HEK293 (cell line): ENCODE results near the gene ANGEL2.
A peak's percentile ranks its signal among the peaks of the same experiment; 100 is the strongest.

ENCODE experiments used
- CTCF ChIA-PET: fragments of 350-600 bp; formaldehyde crosslinking; extraction: SDS; loops from one replicate; lab custom pipeline; 2021; ENCODE audit warnings: antibody characterized with exemption; lab: Yijun Ruan, JAX
- POLR2A ChIA-PET: fragments of 300-600 bp; formaldehyde crosslinking; extraction: SDS; loops from one replicate; lab custom pipeline; 2020; ENCODE audit warnings: antibody characterized with exemption, inconsistent platforms; lab: Yijun Ruan, JAX
- H3K27ac ChIP-seq: fragments of 200-500 bp; sonication (Bioruptor generic); 2 replicates; pipeline ENCODE4 v1.5.1; 2014; ENCODE audit warnings: low read depth, low read length, control low read depth, inconsistent platforms; ENCODE audit errors: extremely low read depth
- H3K36me3 ChIP-seq, 2 experiments: fragments of 200-500 bp in 1 of 2; sonication (Bioruptor generic) in 1 of 2; 1 replicate in 1 of 2; 2 replicates in 1 of 2; pipeline ENCODE4 v1.5.1; 2014 to 2017; ENCODE audit warnings: inconsistent platforms in 2 of 2, low read length in 2 of 2; ENCODE audit not compliant: control insufficient read depth in 2 of 2, insufficient read depth in 1 of 2
- H3K4me1 ChIP-seq: fragments of 200-500 bp; sonication (Bioruptor generic); 2 replicates; pipeline ENCODE4 v1.5.1; 2014; ENCODE audit warnings: mild to moderate bottlenecking, low read length, inconsistent platforms; ENCODE audit not compliant: control insufficient read depth, insufficient read depth
- H3K4me3 ChIP-seq: 2 replicates; pipeline ENCODE4 v1.5.1; 2011; ENCODE audit warnings: low read depth, mild to moderate bottlenecking, control low read depth, low read length, moderate library complexity
- H3K9me3 ChIP-seq: fragments of 200-500 bp; sonication (Bioruptor generic); 2 replicates; pipeline ENCODE4 v1.5.1; 2014; ENCODE audit warnings: low read depth, low read length, inconsistent platforms; ENCODE audit not compliant: control insufficient read depth, insufficient read depth
- BCL11B ChIP-seq: fragments of 450-650 bp; formaldehyde crosslinking; IDR thresholded peaks from 2 replicates; pipeline ENCODE4 v1.5.1; 2016; ENCODE audit warnings: low read depth, missing biosample characterization, missing genetic modification characterization
- GLI4 ChIP-seq: fragments of 450-650 bp; formaldehyde crosslinking; IDR thresholded peaks from 2 replicates; pipeline ENCODE4 v1.5.1; 2016; ENCODE audit warnings: missing biosample characterization, missing genetic modification characterization
- GLIS1 ChIP-seq: fragments of 450-650 bp; formaldehyde crosslinking; IDR thresholded peaks from 2 replicates; pipeline ENCODE4 v1.5.1; 2016; ENCODE audit warnings: missing biosample characterization, missing genetic modification characterization
- HIC1 ChIP-seq: fragments of 450-650 bp; formaldehyde crosslinking; IDR thresholded peaks from 2 replicates; pipeline ENCODE4 v1.5.1; 2016; ENCODE audit warnings: missing biosample characterization, missing genetic modification characterization
- KLF7 ChIP-seq: fragments of 450-650 bp; formaldehyde crosslinking; IDR thresholded peaks from 2 replicates; pipeline ENCODE4 v1.5.1; 2016; ENCODE audit warnings: missing biosample characterization, missing genetic modification characterization, borderline replicate concordance
- OVOL3 ChIP-seq: fragments of 450-650 bp; formaldehyde crosslinking; IDR thresholded peaks from 2 replicates; pipeline ENCODE4 v1.5.1; 2016; ENCODE audit warnings: missing biosample characterization, missing genetic modification characterization
- TSHZ1 ChIP-seq: fragments of 450-650 bp; formaldehyde crosslinking; IDR thresholded peaks from 2 replicates; pipeline ENCODE4 v1.5.1; 2016; ENCODE audit warnings: missing biosample characterization, missing genetic modification characterization, borderline replicate concordance
- YY1 ChIP-seq: fragments of 450-650 bp; formaldehyde crosslinking; IDR thresholded peaks from 2 replicates; pipeline ENCODE4 v1.5.1; 2018; ENCODE audit warnings: missing biosample characterization, missing genetic modification characterization
- ZNF18 ChIP-seq: fragments of 450-650 bp; formaldehyde crosslinking; IDR thresholded peaks from 2 replicates; pipeline ENCODE4 v1.5.1; 2016; ENCODE audit warnings: missing biosample characterization, missing genetic modification characterization
- ZNF248 ChIP-seq: fragments of 450-650 bp; formaldehyde crosslinking; IDR thresholded peaks from 2 replicates; pipeline ENCODE4 v1.5.1; 2017; ENCODE audit warnings: missing biosample characterization, missing genetic modification characterization
- ZNF280C ChIP-seq: fragments of 450-650 bp; formaldehyde crosslinking; IDR thresholded peaks from 2 replicates; pipeline ENCODE4 v1.5.1; 2016; ENCODE audit warnings: missing biosample characterization, missing genetic modification characterization
- ZNF354C ChIP-seq: fragments of 450-650 bp; formaldehyde crosslinking; IDR thresholded peaks from 2 replicates; pipeline ENCODE4 v1.5.1; 2016; ENCODE audit warnings: missing biosample characterization, missing genetic modification characterization, low read depth, borderline replicate concordance
- ZNF473 ChIP-seq: fragments of 450-650 bp; formaldehyde crosslinking; IDR thresholded peaks from 2 replicates; pipeline ENCODE4 v1.5.1; 2017; ENCODE audit warnings: missing biosample characterization, missing genetic modification characterization
- ZNF549 ChIP-seq: fragments of 450-650 bp; IDR thresholded peaks from 2 replicates; pipeline ENCODE4 v1.5.1; 2018; ENCODE audit warnings: missing biosample characterization, missing genetic modification characterization, mild to moderate bottlenecking, inconsistent platforms, moderate library complexity
- ZNF639 ChIP-seq: fragments of 450-650 bp; formaldehyde crosslinking; IDR thresholded peaks from 2 replicates; pipeline ENCODE4 v1.5.1; 2016; ENCODE audit warnings: missing biosample characterization, missing genetic modification characterization
- ZNF645 ChIP-seq: fragments of 450-650 bp; formaldehyde crosslinking; IDR thresholded peaks from 2 replicates; pipeline ENCODE4; 2016; ENCODE audit warnings: missing biosample characterization, missing genetic modification characterization
- ZNF658 ChIP-seq: fragments of 450-650 bp; formaldehyde crosslinking; IDR thresholded peaks from 2 replicates; pipeline ENCODE4; 2016; ENCODE audit warnings: missing biosample characterization, missing genetic modification characterization
- ZNF692 ChIP-seq: fragments of 450-650 bp; formaldehyde crosslinking; IDR thresholded peaks from 2 replicates; pipeline ENCODE4 v1.5.1; 2016; ENCODE audit warnings: missing biosample characterization, missing genetic modification characterization
- ZNF792 ChIP-seq: fragments of 450-650 bp; formaldehyde crosslinking; IDR thresholded peaks from 2 replicates; pipeline ENCODE4 v1.5.1; 2016; ENCODE audit warnings: missing biosample characterization, missing genetic modification characterization

Gene ANGEL2

GRCh38 chr1:213054733-213055591, 39.3 kb upstream of the ANGEL2 start:
- POLR2A ChIA-PET = no interaction called here
- CTCF ChIA-PET = no interaction called here
- H3K9me3 ChIP-seq = no peaks in the 10 kb centered on the region
- no peak overlapping the region for H3K27ac ChIP-seq
- no peaks in the 10 kb centered on the region for H3K4me1 ChIP-seq
- TF ChIP-seq ZNF549 (no peak), ZNF792 (tag by site-specific recombination) (peak; percentile 53; the same call in 1 of the 2 replicates)
- H3K4me3 ChIP-seq = no peak overlapping the region
- no peaks in the 10 kb centered on the region for H3K36me3 ChIP-seq

GRCh38 chr1:213054142-213054541, 38.5 kb upstream of the ANGEL2 start:
- Histone ChIP-seq H3K4me3 (no peak overlapping the region), H3K36me3 (no peaks in the 10 kb centered on the region), H3K4me1 (no peaks in the 10 kb centered on the region), H3K27ac (no peak overlapping the region), H3K9me3 (no peaks in the 10 kb centered on the region)
- ChIA-PET CTCF (interaction anchor here (0.7 kb wide), 1 partner anchor 59 kb away, joined by 6 read pairs; no protein-coding TSS in a partner anchor), POLR2A (no interaction called here)
- TF ChIP-seq GLI4 (tag by site-specific recombination) = no peak
- TF ChIP-seq ZNF354C = no peak
- TF ChIP-seq ZNF645 (tag by site-specific recombination) = no peak
- TF ChIP-seq ZNF18 (tag by site-specific recombination) = no peak
- no peak for TF ChIP-seq ZNF549
- no peak for TF ChIP-seq ZNF639
- no peak for TF ChIP-seq ZNF473 (tag by site-specific recombination)
- no peak for TF ChIP-seq OVOL3
- no peak for TF ChIP-seq ZNF280C (tag by site-specific recombination)
- no peak for TF ChIP-seq TSHZ1 (tag by site-specific recombination)
- no peak for TF ChIP-seq ZNF692 (tag by site-specific recombination)
- TF ChIP-seq KLF7 (tag by site-specific recombination) = no peak
- no peak for TF ChIP-seq BCL11B
- no peak for TF ChIP-seq ZNF658 (tag by site-specific recombination)
- TF ChIP-seq YY1 (tag by site-specific recombination) = no peak
- no peak for TF ChIP-seq HIC1
- no peak for TF ChIP-seq ZNF248 (tag by site-specific recombination)
- TF ChIP-seq GLIS1 (tag by site-specific recombination) = no peak
